Type B pancreatic cell (in vitro differentiated cells): ENCODE measurements around the gene TULP1. TPM values are rescaled to one million over a fixed set of nuclear protein-coding genes. Genes with fewer than 3 reads are reported as not detected.
A peak's percentile ranks its signal among the peaks of the same experiment; 100 is the strongest.

Experiments
- DNase-seq: peaks from one replicate; pipeline ENCODE4 v3.0.0; 2021; ENCODE audit warnings: mixed read lengths; ENCODE audit not compliant: unreplicated experiment; ENCODE audit errors: extremely low spot score
- H3K27ac Mint-ChIP-seq: 2 replicates; pipeline ENCODE4 v1.8.0; 2021; ENCODE audit warnings: mild to moderate bottlenecking, mixed read lengths
- H3K27me3 Mint-ChIP-seq: 2 replicates; pipeline ENCODE4 v1.8.0; 2021; ENCODE audit warnings: mixed read lengths
- H3K36me3 Mint-ChIP-seq: 2 replicates; pipeline ENCODE4 v1.8.0; 2021; ENCODE audit warnings: mixed read lengths
- H3K4me1 Mint-ChIP-seq: one replicate; pipeline ENCODE4 v1.8.0; 2021; ENCODE audit warnings: mixed read lengths; ENCODE audit not compliant: unreplicated experiment
- H3K4me3 Mint-ChIP-seq: 2 replicates; pipeline ENCODE4 v1.8.0; 2021; ENCODE audit warnings: mild to moderate bottlenecking, mixed read lengths
- H3K9me3 Mint-ChIP-seq: 2 replicates; pipeline ENCODE4 v1.8.0; 2021; ENCODE audit warnings: mixed read lengths
- CTCF ChIP-seq: fragments of 200-600 bp; sonication (generic); conservative IDR thresholded peaks from 2 replicates; pipeline ENCODE4 v1.5.0; 2021; ENCODE audit warnings: antibody characterized with exemption, mild to moderate bottlenecking
- total RNA-seq: library from RNA; stranded (reverse); gene quantifications from 2 replicates; pipeline ENCODE4 v1.2.1, GENCODE V29; 2021; ENCODE audit warnings: low replicate concordance

TULP1 gene
- total RNA-seq, 1 donor from 2014 or later, result not detected

DNA sequence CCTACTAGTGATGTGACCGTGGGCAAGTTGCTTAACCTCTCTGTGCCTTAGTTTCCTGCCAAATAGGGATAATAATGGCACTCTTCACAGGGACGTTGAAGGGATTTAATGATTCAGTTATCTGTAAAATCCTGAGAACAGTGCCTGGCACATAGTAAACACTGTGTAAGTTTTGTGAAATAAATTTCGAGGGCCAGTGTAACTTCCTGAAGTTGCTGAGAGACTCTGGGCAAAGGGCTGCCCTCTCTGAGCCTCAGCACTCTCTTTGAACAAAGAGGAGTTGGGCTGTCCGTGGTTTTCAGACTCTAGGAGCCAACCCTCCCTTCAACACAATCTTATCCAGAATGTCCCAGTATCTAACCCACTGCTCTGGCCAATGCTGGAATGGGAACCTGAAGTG lies 13.3 kb downstream of the TULP1 start:
- H3K9me3 Mint-ChIP-seq, result no peaks in the 10 kb centered on the region
- H3K27me3 Mint-ChIP-seq, result peaks cover 4% of the 10 kb centered on the region
- peaks cover 27% of the 10 kb centered on the region for H3K4me1 Mint-ChIP-seq
- H3K4me3 Mint-ChIP-seq, result peak overlapping the region; percentile 89
- TF ChIP-seq CTCF, result no peak
- no peak for DNase-seq
- peak overlapping the region; percentile 97 for H3K27ac Mint-ChIP-seq
- no peaks in the 10 kb centered on the region for H3K36me3 Mint-ChIP-seq

GRCh38 chr6:35498422-35499067 lies 14.2 kb downstream of the TULP1 start:
- peak overlapping the region; percentile 97 for H3K27ac Mint-ChIP-seq
- TF ChIP-seq CTCF, result no peak
- no peaks in the 10 kb centered on the region for H3K9me3 Mint-ChIP-seq
- H3K4me1 Mint-ChIP-seq, result peaks cover 34% of the 10 kb centered on the region
- no peaks in the 10 kb centered on the region for H3K36me3 Mint-ChIP-seq
- H3K4me3 Mint-ChIP-seq, result peak overlapping the region; percentile 89
- no peak for DNase-seq
- H3K27me3 Mint-ChIP-seq, result peaks cover 4% of the 10 kb centered on the region

GRCh38 chr6:35497571-35498421 lies 14.9 kb downstream of the TULP1 start:
- Mint-ChIP-seq H3K27ac (peak overlapping the region; percentile 97), H3K9me3 (no peaks in the 10 kb centered on the region), H3K4me3 (peak overlapping the region; percentile 89), H3K27me3 (peaks cover 4% of the 10 kb centered on the region), H3K4me1 (peaks cover 42% of the 10 kb centered on the region), H3K36me3 (no peaks in the 10 kb centered on the region)
- DNase-seq, result no peak
- TF ChIP-seq CTCF, result peak; percentile 14

- peak; percentile 86 for DNase-seq
- Mint-ChIP-seq H3K4me1 (peaks cover 46% of the 10 kb centered on the region), H3K27ac (peak within 1 kb of the TSS; percentile 97), H3K9me3 (no peaks in the 10 kb centered on the region), H3K27me3 (peaks cover 4% of the 10 kb centered on the region), H3K36me3 (no peaks in the 10 kb centered on the region), H3K4me3 (peak within 1 kb of the TSS; percentile 92)
- TF ChIP-seq CTCF, result no peak
Measured at GRCh38 chr6:35496841-35497570, 15.7 kb downstream of the TULP1 start, which contains the start of gene TEAD3. Gene TEAD3 (minus strand): TSS chr6:35497079.

DNA sequence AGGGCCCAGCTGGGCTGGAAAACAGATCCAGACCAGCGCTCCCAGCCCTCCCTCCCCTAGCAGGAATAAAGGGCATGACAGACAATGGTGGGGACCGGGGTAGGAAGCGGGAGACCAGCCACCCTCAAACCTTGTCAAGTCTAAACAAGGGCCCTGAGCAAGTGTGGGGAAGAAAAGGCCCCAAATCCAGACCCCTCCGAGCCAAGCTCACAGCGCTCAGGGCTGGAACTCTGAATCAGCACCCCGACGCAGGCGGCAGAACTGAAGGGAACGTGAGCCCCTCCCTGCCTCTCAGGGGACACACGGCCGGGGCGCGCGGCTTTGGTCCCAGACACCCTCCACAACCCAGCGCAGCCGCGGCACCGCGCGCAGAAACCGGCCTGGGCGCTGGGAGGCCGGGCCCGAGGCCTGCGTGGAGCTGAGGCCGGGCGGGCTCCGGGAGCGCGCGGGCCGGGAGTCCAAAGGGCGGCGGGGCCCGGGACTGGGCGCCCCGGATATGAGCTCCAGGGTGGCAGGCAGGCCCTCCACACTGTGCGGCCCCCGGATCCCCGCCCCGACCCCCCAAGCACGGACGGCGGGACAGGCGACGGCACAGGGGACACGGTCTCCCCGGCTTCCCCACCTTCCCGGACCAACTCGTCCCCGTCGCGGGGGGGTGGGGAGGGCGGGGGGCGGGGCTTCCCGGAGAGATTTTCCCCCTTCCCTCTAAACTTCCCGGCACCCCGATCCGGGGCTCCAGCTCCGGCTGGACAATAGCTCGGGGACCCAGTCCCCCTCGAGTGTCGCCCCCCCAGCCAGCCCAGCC lies 16.5 kb downstream of the TULP1 start:
- H3K4me1 Mint-ChIP-seq, result peaks cover 49% of the 10 kb centered on the region
- H3K27me3 Mint-ChIP-seq, result peaks cover 4% of the 10 kb centered on the region
- no peaks in the 10 kb centered on the region for H3K9me3 Mint-ChIP-seq
- peak overlapping the region; percentile 90 for H3K27ac Mint-ChIP-seq
- DNase-seq, result no peak
- no peaks in the 10 kb centered on the region for H3K36me3 Mint-ChIP-seq
- TF ChIP-seq CTCF, result no peak
- H3K4me3 Mint-ChIP-seq, result peak overlapping the region; percentile 92
